ENCODE data around the gene SPANXN4.

DNA sequence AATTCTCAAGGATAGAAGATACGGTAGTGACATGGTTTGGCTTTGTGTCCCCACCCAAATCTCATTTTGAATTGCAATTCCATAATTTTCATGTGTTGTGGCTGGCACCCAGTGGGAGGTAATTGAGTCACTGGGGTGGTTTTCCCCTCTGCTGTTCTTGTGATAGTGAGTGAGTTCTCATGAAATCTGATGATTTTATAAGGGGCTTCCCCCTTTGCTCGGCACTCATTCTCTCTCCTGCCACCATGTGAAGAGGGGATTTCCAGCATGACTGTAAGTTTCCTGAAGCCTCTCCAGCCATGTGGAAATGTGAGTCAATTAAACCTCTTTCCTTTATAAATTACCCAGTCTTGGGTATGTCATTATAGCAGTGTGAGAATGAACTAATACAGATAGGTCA is 8.5 kb upstream of the SPANXN4 start:
- TF ChIP-seq, protein P1, sequence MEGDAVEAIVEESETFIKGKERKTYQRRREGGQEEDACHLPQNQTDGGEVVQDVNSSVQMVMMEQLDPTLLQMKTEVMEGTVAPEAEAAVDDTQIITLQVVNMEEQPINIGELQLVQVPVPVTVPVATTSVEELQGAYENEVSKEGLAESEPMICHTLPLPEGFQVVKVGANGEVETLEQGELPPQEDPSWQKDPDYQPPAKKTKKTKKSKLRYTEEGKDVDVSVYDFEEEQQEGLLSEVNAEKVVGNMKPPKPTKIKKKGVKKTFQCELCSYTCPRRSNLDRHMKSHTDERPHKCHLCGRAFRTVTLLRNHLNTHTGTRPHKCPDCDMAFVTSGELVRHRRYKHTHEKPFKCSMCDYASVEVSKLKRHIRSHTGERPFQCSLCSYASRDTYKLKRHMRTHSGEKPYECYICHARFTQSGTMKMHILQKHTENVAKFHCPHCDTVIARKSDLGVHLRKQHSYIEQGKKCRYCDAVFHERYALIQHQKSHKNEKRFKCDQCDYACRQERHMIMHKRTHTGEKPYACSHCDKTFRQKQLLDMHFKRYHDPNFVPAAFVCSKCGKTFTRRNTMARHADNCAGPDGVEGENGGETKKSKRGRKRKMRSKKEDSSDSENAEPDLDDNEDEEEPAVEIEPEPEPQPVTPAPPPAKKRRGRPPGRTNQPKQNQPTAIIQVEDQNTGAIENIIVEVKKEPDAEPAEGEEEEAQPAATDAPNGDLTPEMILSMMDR (IDR thresholded peaks at IDR 0.05) = no peak
- no peak for TF ChIP-seq POLR2A (IDR thresholded peaks at IDR 0.05)
